ENCODE results near the gene HSD17B4. TPM values are rescaled to one million over a fixed set of nuclear protein-coding genes. Genes with fewer than 3 reads are reported as not detected.

HSD17B4 gene
- total and polyA plus RNA-seq, 2 of the 13 experiments (the other 11 are each of a cell fraction or from before 2014, with no cell fraction given), result 178 to 399 TPM

GRCh38 chr5:119439140-119439631 lies 13.1 kb upstream of the HSD17B4 start (continued):
- TF ChIP-seq FOXA1 (IDR thresholded peaks at IDR 0.05), result no peak
- peak; percentile 17; the same call in 1 of the 2 replicates for TF ChIP-seq FOXA1 (CRISPR knock-in tag; IDR thresholded peaks at IDR 0.05)
- no peak for TF ChIP-seq CBX2 (IDR thresholded peaks at IDR 0.05; ENCODE audit: low read depth, low read length)
- TF ChIP-seq CBX2 (CRISPR knock-in tag; IDR thresholded peaks at IDR 0.05; ENCODE audit: low read depth), result no peak
- TF ChIP-seq GTF3A (CRISPR knock-in tag; conservative IDR thresholded peaks at IDR 0.05), result no peak
- TF ChIP-seq, protein P1, sequence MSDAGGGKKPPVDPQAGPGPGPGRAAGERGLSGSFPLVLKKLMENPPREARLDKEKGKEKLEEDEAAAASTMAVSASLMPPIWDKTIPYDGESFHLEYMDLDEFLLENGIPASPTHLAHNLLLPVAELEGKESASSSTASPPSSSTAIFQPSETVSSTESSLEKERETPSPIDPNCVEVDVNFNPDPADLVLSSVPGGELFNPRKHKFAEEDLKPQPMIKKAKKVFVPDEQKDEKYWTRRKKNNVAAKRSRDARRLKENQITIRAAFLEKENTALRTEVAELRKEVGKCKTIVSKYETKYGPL (CRISPR knock-in tag; IDR thresholded peaks at IDR 0.05), result no peak
- no peak for TF ChIP-seq SATB2 (CRISPR knock-in tag; IDR thresholded peaks at IDR 0.05)
- TF ChIP-seq GATAD2A (CRISPR knock-in tag; IDR thresholded peaks at IDR 0.05), result no peak
- no peak for TF ChIP-seq KDM4B (CRISPR knock-in tag; IDR thresholded peaks at IDR 0.05)
- TF ChIP-seq ARHGAP35 (CRISPR knock-in tag; IDR thresholded peaks at IDR 0.05; ENCODE audit: borderline replicate concordance), result no peak
- no peak for TF ChIP-seq ZNF616 (CRISPR knock-in tag; IDR thresholded peaks at IDR 0.05; ENCODE audit: low read depth)
- TF ChIP-seq, protein P2, sequence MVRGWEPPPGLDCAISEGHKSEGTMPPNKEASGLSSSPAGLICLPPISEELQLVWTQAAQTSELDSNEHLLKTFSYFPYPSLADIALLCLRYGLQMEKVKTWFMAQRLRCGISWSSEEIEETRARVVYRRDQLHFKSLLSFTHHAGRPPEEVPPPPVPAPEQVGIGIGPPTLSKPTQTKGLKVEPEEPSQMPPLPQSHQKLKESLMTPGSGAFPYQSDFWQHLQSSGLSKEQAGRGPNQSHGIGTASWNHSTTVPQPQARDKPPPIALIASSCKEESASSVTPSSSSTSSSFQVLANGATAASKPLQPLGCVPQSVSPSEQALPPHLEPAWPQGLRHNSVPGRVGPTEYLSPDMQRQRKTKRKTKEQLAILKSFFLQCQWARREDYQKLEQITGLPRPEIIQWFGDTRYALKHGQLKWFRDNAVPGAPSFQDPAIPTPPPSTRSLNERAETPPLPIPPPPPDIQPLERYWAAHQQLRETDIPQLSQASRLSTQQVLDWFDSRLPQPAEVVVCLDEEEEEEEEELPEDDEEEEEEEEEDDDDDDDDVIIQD (CRISPR knock-in tag; IDR thresholded peaks at IDR 0.05; ENCODE audit: low read depth), result peak; percentile 58
- TF ChIP-seq, protein P3, sequence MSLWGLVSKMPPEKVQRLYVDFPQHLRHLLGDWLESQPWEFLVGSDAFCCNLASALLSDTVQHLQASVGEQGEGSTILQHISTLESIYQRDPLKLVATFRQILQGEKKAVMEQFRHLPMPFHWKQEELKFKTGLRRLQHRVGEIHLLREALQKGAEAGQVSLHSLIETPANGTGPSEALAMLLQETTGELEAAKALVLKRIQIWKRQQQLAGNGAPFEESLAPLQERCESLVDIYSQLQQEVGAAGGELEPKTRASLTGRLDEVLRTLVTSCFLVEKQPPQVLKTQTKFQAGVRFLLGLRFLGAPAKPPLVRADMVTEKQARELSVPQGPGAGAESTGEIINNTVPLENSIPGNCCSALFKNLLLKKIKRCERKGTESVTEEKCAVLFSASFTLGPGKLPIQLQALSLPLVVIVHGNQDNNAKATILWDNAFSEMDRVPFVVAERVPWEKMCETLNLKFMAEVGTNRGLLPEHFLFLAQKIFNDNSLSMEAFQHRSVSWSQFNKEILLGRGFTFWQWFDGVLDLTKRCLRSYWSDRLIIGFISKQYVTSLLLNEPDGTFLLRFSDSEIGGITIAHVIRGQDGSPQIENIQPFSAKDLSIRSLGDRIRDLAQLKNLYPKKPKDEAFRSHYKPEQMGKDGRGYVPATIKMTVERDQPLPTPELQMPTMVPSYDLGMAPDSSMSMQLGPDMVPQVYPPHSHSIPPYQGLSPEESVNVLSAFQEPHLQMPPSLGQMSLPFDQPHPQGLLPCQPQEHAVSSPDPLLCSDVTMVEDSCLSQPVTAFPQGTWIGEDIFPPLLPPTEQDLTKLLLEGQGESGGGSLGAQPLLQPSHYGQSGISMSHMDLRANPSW (CRISPR knock-in tag; IDR thresholded peaks at IDR 0.05; ENCODE audit: borderline replicate concordance), result no peak
- TF ChIP-seq ZKSCAN5 (CRISPR knock-in tag; IDR thresholded peaks at IDR 0.05), result no peak
- no peak for TF ChIP-seq HES4 (CRISPR knock-in tag; IDR thresholded peaks at IDR 0.05; ENCODE audit: borderline replicate concordance)
- no peak for TF ChIP-seq ATF1 (CRISPR knock-in tag; IDR thresholded peaks at IDR 0.05)
- no peak for TF ChIP-seq ZBTB33 (CRISPR knock-in tag; IDR thresholded peaks at IDR 0.05)
- TF ChIP-seq SNAPC5 (CRISPR knock-in tag; IDR thresholded peaks at IDR 0.05; ENCODE audit: borderline replicate concordance), result no peak
- no peak for TF ChIP-seq ZNF230 (CRISPR knock-in tag; IDR thresholded peaks at IDR 0.05)
- TF ChIP-seq SMARCC2 (IDR thresholded peaks at IDR 0.05), result no peak
- TF ChIP-seq HMGA1 (CRISPR knock-in tag; conservative IDR thresholded peaks at IDR 0.05), result no peak
- TF ChIP-seq ZBTB7A (CRISPR knock-in tag; IDR thresholded peaks at IDR 0.05), result peak; percentile 54; the same call in 1 of the 2 replicates
- no peak for TF ChIP-seq GATA4 (IDR thresholded peaks at IDR 0.05; ENCODE audit: borderline replicate concordance, low read depth)
- peak; percentile 46; the same call in 1 of the 2 replicates for TF ChIP-seq ZNF607 (CRISPR knock-in tag; IDR thresholded peaks at IDR 0.05; ENCODE audit: borderline replicate concordance)
- TF ChIP-seq ZBTB8A (CRISPR knock-in tag; IDR thresholded peaks at IDR 0.05; ENCODE audit: borderline replicate concordance, low read depth), result no peak
- no peak for TF ChIP-seq PHF5A (CRISPR knock-in tag; IDR thresholded peaks at IDR 0.05; ENCODE audit: low read depth, unreplicated experiment)
- TF ChIP-seq CENPT (CRISPR knock-in tag; IDR thresholded peaks at IDR 0.05; ENCODE audit: low read depth), result no peak
